8988T (cell line): ENCODE measurements around the gene RTL10.

ENCODE experiments used
- DNase-seq: peaks from one replicate; pipeline ENCODE4 v3.0.0; 2011

Gene RTL10

DNA sequence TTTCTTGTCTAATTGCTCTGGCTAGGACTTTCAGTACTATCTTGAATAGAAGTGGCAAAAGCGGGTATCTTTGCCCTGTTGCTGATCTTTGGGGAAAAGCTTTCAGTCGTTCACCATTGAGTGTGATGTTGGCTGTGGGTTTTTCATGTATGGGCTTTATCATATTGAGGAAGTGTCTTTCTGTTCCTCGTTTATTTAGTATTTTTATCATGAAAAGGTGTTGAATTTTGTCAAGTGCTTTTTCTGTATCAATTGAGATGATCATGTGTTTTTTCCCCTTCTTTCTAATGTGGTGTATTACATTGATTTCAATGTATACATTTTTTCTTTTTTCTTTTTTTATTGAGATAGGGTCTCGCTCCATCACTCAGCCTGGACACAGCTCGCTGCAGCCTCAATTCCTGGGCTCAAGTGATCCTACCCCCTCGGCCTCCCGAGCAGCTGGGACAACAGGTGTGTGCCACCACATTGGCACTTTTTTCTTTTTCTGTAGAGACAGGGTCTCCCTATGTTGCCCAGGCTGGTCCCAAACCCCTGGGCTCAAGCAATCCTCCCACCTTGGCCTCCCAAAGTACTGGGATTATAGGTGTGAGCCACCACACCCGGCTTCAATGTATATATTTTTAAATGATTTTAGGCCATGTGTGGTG, 5.3 kb upstream of the RTL10 start:
- DNase-seq: no peak

DNA sequence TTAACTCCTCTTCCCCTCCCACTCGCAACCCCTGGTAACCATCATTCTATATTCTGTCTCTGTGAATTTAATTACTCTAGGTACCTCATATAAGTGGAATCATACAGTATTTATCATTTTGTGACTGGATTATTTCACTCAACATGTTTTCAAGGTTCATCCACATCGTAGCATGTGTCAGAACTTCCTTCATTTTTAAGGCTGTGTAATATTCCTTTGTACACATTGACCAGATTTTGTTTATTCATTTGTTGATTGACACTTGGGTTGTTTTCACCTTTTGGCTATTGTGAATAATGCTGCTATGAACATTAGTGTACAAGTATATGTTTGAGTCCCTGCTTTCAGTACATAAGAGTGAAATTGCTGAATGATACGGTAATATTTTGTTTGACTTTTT, 2.7 kb upstream of the RTL10 start:
- DNase-seq: no peak

GRCh38 chr22:19855504-19856409, 1.1 kb upstream of the RTL10 start:
- DNase-seq: no peak

DNA sequence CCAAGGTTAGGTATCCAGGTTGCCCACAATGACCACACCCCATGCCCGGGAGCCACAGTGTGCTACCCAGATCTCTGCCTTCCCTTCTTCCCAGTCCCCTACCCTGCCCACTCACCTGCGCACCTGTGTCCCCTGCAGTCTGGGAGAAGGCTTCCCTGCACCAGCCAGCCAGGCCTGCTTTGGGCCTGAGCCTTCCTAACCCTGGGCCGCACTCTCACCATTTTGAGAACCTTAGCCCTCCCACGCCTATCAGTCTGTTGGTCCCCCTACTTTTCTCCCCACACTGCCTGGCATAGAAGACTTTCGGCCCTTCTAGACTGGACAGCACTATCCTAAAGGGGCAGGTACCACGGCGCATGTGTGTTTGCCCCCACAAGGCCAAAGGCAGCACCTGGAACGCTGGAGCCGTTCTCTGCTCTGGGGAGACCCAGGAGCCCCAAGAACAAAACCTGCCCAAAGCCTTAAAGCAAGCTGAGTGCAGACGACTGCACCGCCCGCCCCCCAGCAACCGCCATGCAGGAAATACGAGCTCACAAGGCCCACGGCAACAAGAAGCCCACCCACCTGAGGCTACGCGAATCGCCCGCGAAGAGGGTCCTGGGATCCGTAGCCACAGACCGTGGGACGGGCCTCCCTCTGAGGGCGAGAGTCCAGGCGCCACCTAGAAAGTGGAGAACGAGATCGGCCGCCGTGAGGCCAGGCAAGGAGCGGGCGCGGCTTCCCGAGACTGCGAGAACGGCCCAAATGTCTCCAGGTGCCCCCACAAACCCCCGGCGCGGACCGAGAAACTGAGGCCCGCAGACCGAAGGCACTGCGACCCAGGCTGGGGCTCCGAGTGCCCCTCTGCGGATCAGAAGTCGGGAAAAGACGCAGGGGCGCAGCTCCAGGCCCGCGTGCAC, 546 bp downstream of the RTL10 start:
- DNase-seq: no peak

GRCh38 chr22:19853058-19853878, 1.4 kb downstream of the RTL10 start:
- no peak for DNase-seq

GRCh38 chr22:19852177-19852781, 2.4 kb downstream of the RTL10 start:
- DNase-seq: no peak

DNA sequence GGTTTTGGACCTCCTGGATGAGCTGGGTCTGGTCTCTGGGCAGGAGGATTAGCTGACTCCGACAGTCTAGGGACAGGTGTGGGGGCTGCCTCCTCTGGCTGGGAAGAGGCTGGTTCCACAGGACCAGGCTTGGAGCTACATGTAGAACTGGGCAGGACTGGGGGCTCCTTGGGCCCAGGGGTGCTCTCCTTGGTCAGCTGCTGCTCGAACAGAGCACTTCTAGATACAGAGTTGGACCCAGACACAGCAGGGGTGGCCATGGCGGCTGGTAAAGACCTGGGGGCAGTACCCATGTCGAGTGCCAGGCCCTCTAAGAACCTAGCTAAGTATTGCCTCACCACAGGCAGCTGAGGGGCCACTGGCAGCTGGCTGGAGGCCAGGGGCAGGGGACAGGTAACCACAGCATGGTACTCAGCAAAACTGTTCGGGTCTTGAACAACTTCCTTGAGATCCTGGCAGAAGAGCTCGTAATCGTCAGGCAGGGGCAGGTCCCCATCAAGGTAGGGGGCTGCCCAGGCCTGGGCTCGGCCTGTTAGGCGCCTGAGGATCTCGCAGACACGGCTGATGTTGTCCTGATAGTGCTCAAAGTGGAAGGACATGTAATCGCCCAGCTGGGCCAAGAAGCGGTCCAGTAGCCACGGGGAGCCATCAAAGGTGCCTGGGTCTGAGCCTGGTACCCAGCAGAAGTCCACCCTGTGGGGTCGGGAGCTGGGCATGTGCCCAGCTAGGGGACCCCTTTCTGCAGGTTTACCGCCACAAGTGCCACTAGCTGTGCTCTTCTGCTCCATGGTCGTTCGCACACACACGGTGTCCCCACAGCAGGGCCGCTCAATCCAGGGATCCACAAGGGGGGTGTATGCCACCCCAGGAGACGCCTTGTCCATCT, 3.1 kb downstream of the RTL10 start:
- no peak for DNase-seq

DNA sequence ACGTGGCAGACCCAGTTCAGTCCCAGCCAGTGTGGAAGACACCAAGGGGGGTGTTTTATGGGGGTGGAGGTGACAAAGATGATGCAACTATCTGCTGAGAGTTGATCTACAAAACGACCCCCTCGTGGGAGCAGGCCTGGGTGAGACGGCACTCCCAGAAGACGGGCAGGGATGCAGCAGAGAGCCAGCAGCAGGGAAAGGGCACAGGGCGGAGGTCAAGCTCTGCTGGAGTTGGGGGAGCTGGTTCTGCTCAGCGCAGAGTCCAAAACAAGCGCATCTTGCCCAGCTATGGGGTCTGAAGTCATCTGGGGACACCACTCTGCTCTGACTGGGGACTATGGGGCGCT, 3.9 kb downstream of the RTL10 start:
- DNase-seq: no peak

DNA sequence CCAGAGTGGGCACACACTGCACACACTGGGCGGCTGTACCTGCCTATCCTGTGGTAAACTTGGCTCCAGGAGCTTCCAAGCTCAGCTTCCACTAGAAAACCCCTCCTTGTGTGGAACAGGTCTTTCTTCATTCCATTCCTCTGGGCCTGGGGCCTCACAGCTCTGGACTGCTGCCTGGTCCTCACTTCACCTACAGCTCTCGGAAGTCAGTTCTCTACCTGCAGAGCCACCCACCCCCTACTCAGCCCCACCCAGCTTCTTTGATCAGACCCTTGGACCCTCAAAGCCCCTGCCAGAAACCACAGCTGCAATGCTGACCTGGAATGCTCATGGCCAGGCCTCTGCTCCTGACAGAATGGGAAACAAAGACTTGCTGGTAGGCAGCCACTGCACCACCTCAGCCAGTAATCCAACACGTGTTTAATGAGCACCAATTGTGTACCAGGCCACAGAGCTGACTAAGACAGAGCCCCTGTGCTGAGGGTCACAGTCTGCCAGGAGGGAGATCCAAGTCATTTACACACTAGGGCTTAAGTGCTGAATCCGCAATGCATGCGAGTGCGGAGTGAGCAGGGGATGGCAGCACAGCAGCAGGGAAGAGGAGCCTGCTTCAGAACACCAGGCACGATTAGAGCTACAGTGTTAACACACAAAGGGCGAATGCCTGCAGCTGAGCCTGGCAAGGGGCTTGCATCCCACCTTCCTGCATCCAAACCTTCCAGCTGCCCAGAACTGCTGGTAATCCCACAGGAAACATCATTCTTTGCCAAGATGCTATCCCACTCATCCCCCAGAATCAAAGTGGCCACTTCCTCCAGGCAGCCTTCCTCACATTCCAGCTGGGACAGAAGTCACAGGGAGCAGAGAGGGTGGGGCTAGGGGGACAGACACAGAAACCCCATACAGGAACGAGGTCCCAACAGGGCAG, 4.6 kb downstream of the RTL10 start:
- DNase-seq: no peak

DNA sequence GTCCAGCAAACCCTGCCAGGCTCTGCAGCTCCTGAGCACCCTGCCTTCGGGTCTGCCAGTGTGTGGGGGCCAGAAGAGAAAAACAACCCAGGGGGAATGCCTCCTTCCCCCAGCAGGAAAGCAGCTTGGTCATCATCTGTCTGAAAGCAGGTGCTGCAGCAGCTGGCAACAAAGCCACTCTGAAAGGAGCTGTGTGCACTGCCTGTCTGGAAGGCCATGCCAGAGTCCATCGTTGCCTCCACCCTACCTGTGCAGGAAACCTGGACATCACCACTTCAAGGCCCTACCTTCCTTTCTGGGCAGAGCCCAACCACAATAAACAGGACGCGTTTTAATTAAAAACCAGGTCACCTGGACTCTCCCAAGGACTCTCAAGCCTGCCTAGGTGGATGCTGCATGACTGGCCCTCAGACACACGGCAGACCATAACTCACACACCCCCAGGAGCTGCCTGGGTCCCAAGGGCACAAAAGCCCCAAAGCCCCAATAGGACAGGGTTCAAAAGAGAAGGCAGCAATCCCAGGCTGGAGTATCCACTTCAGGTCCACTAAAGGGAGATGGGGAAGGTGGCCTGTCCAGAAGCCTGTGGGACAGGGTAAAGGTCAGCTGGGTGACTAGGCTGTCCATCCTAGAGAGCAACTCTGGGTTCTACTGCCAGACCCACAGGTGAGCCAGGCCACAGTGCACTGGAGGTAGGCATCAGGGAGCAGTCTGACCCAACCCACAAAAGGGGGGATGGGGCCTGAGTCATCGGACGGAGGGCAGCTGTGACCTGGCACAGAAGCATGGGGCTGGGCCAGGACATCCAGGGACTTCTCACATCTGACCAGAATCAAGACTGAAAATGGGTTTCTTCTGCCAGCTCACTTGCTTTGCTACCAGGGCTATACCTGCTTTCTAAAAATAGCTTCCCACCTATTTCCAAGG, 6.1 kb downstream of the RTL10 start:
- DNase-seq: no peak

DNA sequence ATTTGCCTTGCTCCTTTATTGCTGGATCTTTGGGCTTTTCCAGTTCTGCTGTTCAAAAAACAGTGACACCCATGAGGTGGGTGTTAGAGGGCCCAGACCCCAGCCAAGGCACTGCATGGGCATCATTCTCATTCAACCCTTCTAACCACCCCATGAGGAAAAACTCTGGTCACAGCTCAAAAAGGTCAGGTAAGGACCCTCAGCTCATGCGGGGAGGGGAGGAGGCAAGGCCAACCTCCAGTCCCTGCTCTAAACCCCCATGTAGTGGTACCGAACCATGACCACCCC, 7.4 kb downstream of the RTL10 start:
- DNase-seq: no peak

- DNase-seq: no peak
Observed at GRCh38 chr22:19846620-19847344, 7.9 kb downstream of the RTL10 start.

- DNase-seq: no peak
Observed at GRCh38 chr22:19845054-19845722, 9.5 kb downstream of the RTL10 start.

- no peak for DNase-seq
Observed at GRCh38 chr22:19844377-19845053, 10.2 kb downstream of the RTL10 start.

- no peak for DNase-seq
Observed at GRCh38 chr22:19843857-19844376, 10.8 kb downstream of the RTL10 start.

GRCh38 chr22:19843107-19843856, 11.4 kb downstream of the RTL10 start:
- no peak for DNase-seq
